Activated T-cell treated with anti-CD3 and anti-CD28 coated beads, Interleukin-2, amount 50 U/mL, for 72 hours (primary cell): ENCODE results near the gene PSMD2. TPM values are rescaled to one million over a fixed set of nuclear protein-coding genes. Genes with fewer than 3 reads are reported as not detected.
"Not testable (repeated sequence)": the region's sequence is repeated elsewhere in the genome, so short reads cannot be mapped to it uniquely, and the experiment has no call there.

Experiments
- ATAC-seq, 2 donors: fragments of 150-1000 bp; cut with Tn5 transposase; replicated peaks in 1 of 2; 2 replicates each; pipeline ENCODE4 v1.10.0; 2021; ENCODE audit warnings: moderate library complexity in 2 of 2, mild to moderate bottlenecking in 1 of 2
- DNase-seq, 2 donors: peaks; one replicate each; pipeline ENCODE4 v3.0.0; 2021 to 2022; ENCODE audit warnings: mixed read lengths in 1 of 2
- H3K27ac Mint-ChIP-seq: one replicate; pipeline ENCODE4 v1.8.0; 2022; ENCODE audit warnings: mild to moderate bottlenecking, moderate library complexity, mixed read lengths
- H3K27me3 Mint-ChIP-seq: one replicate; pipeline ENCODE4 v1.8.0; 2022; ENCODE audit warnings: low read depth, mixed read lengths
- H3K36me3 Mint-ChIP-seq, 2 donors: one replicate each; pipeline ENCODE4 v1.8.0; 2022; ENCODE audit warnings: mixed read lengths in 2 of 2, mild to moderate bottlenecking in 1 of 2; ENCODE audit not compliant: insufficient read depth in 2 of 2
- H3K4me1 Mint-ChIP-seq: one replicate; pipeline ENCODE4 v1.8.0; 2022; ENCODE audit warnings: low read depth, mixed read lengths
- H3K4me3 Mint-ChIP-seq, 2 donors: one replicate each; pipeline ENCODE4 v1.8.0; 2022; ENCODE audit warnings: mild to moderate bottlenecking in 2 of 2, mixed read lengths in 2 of 2, moderate library complexity in 2 of 2
- H3K9me3 Mint-ChIP-seq, 2 donors: one replicate each; pipeline ENCODE4 v1.8.0; 2022; ENCODE audit warnings: mixed read lengths in 2 of 2
- total RNA-seq, 2 donors: library from RNA; stranded (reverse); gene quantifications; one replicate each; pipeline ENCODE4 v1.2.3, GENCODE V29; 2022

Gene PSMD2
- total RNA-seq, 2 donors from 2014 or later, result 169 to 184 TPM

DNA sequence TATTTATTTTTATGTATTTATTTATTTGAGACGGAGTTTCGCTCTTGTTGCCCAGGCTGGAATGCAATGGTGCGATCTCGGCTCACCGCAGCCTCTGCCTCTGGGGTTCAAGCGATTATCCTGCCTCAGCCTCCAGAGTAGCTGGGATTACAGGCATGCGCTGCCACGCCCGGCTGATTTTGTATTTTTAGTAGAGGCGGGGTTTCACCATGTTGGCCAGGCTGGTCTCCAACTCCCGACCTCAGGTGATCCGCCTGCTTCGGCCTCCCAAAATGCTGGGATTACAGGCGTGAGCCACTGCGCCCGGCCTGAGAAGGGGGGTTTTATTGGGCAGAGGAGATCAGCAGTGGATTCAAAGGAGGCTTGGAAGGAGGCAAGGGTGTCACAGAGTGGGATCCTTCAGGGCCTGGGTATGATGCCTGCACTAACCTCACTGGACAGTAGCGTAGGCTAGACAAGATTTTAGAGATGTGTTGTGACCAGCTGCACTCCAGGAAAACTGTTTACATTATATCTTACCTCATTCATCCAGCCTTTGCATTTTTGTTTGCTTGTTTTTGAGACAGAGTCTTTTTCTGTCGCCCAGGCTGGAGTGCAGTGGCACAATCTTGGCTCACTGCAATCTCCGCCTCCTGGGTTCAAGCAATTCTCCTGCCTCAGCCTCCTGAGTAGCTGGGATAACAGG, 40.6 kb downstream of the PSMD2 start:
- ATAC-seq, DNase-seq, H3K9me3 Mint-ChIP-seq, H3K27ac Mint-ChIP-seq, H3K36me3 Mint-ChIP-seq, H3K27me3 Mint-ChIP-seq, H3K4me3 Mint-ChIP-seq: not testable (repeated sequence)
- H3K4me1 Mint-ChIP-seq, result peaks cover 31% of the 10 kb centered on the region

DNA sequence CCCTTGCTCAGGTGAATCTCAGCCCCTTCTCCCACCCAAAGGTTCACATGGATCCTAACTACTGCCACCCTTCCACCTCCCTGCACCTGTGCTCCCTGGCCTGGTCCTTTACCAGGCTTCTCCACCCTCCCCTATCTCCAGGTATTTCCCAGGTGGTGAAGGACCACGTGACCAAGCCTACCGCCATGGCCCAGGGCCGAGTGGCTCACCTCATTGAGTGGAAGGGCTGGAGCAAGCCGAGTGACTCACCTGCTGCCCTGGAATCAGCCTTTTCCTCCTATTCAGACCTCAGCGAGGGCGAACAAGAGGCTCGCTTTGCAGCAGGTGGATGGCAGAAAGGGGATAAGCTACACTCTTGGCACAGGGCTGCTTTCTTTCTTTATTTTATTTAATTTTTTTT, 42.9 kb downstream of the PSMD2 start:
- Mint-ChIP-seq H3K36me3 (peaks cover 0 to 1% of the 10 kb centered on the region in 2 donors), H3K27ac (no peak overlapping the region), H3K27me3 (no peaks in the 10 kb centered on the region), H3K9me3 (no peaks in the 10 kb centered on the region), H3K4me1 (peaks cover 15% of the 10 kb centered on the region), H3K4me3 (no peak overlapping the region)
- DNase-seq (no peak), ATAC-seq (no peak)

DNA sequence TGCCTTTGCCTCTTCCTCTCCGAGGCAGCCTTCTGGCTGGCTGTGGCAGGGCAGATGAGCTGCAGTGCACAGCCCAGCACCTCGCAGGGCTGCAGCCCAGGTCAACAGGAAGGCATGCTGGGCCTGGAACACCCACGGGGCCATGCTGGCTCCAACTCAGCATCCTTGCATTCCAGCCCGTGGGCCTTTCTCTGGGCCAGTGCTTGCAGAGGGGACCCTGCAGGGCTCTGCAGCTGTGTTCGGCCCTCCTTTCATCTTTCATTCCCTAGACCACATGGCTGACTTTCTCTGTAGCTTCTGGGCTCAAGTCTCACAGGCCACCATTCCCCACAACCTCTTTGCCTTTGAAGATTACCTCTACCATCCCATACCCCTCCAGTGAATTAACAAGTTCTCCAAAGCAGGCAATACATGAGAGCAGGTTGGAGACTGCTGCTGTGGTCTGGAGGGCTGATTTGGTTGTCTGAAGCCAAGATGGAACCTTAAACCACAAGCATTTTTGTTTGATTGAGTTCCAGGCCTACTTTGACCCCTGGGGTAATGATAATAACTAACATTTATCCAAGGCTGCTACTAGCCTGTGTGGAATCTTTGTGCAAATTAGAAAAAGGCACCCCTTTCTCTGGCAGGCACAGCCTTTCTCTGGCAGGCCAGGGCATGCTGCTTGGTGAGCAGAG, 44.3 kb downstream of the PSMD2 start:
- Mint-ChIP-seq H3K36me3 (peaks cover 0 to 1% of the 10 kb centered on the region in 2 donors), H3K4me3 (no peak overlapping the region), H3K27me3 (no peaks in the 10 kb centered on the region), H3K27ac (no peak overlapping the region), H3K4me1 (peaks cover 5% of the 10 kb centered on the region), H3K9me3 (no peaks in the 10 kb centered on the region)
- ATAC-seq, result no peak
- DNase-seq, result no peak

DNA sequence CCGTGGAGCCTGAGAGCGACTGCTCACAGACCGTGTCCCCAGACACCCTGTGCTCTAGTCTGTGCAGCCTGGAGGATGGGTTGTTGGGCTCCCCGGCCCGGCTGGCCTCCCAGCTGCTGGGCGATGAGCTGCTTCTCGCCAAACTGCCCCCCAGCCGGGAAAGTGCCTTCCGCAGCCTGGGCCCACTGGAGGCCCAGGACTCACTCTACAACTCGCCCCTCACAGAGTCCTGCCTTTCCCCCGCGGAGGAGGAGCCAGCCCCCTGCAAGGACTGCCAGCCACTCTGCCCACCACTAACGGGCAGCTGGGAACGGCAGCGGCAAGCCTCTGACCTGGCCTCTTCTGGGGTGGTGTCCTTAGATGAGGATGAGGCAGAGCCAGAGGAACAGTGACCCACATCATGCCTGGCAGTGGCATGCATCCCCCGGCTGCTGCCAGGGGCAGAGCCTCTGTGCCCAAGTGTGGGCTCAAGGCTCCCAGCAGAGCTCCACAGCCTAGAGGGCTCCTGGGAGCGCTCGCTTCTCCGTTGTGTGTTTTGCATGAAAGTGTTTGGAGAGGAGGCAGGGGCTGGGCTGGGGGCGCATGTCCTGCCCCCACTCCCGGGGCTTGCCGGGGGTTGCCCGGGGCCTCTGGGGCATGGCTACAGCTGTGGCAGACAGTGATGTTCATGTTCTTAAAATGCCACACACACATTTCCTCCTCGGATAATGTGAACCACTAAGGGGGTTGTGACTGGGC, 45.7 kb downstream of the PSMD2 start:
- ATAC-seq, result no peak
- Mint-ChIP-seq H3K4me3 (no peak overlapping the region), H3K27ac (no peak overlapping the region), H3K9me3 (no peaks in the 10 kb centered on the region), H3K27me3 (no peaks in the 10 kb centered on the region), H3K4me1 (peaks cover 5% of the 10 kb centered on the region), H3K36me3 (peaks cover 0 to 1% of the 10 kb centered on the region in 2 donors)
- DNase-seq, result no peak

- peaks cover 5% of the 10 kb centered on the region for H3K4me1 Mint-ChIP-seq
- no peak overlapping the region for H3K4me3 Mint-ChIP-seq
- no peak overlapping the region for H3K27ac Mint-ChIP-seq
- no peaks in the 10 kb centered on the region for H3K9me3 Mint-ChIP-seq
- peak in 1 of 2 donors; percentile 29 for ATAC-seq
- DNase-seq, result no peak
- peaks cover 0 to 1% of the 10 kb centered on the region in 2 donors for H3K36me3 Mint-ChIP-seq
- H3K27me3 Mint-ChIP-seq, result no peaks in the 10 kb centered on the region
Observed at GRCh38 chr3:184345317-184346144, 46.5 kb downstream of the PSMD2 start.

DNA sequence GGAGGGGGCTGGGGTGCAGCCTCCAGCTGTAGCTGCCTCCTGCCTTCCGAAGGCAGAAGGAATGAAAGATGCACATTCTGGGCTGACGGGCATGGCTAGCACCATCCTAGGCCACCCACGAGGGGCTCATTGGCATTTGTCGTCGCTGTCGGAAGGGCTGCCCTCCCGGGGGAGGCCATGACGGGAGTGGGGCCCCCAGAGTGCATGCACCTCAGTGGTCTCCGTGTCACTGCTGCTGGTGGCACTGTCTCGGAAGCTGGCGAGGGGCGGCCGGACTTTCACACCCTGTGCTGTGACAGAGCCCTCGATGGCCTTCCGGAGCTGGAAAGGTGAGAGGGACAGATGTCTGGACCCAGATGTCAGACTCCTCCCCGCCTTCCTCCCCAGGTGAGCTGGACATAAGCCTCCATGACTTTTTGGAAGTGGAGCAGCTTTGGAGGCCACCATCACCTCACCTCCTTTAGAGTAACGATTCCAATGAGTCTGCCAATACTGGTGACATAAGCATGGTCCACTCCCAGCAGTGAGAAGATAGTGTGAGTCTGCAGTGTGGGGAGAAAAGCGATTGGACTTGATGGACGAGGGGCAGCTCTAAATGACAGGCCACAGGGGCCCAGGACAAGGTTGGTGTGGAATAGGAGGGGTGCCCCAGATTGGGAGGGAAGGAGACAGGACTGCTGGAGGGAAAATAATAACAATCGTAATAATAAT, 47.6 kb downstream of the PSMD2 start:
- no peak overlapping the region for H3K4me3 Mint-ChIP-seq
- no peaks in the 10 kb centered on the region for H3K27me3 Mint-ChIP-seq
- peaks cover 0 to 1% of the 10 kb centered on the region in 2 donors for H3K36me3 Mint-ChIP-seq
- ATAC-seq (no peak), DNase-seq (no peak)
- peaks cover 5% of the 10 kb centered on the region for H3K4me1 Mint-ChIP-seq
- no peaks in the 10 kb centered on the region for H3K9me3 Mint-ChIP-seq
- no peak overlapping the region for H3K27ac Mint-ChIP-seq

DNA sequence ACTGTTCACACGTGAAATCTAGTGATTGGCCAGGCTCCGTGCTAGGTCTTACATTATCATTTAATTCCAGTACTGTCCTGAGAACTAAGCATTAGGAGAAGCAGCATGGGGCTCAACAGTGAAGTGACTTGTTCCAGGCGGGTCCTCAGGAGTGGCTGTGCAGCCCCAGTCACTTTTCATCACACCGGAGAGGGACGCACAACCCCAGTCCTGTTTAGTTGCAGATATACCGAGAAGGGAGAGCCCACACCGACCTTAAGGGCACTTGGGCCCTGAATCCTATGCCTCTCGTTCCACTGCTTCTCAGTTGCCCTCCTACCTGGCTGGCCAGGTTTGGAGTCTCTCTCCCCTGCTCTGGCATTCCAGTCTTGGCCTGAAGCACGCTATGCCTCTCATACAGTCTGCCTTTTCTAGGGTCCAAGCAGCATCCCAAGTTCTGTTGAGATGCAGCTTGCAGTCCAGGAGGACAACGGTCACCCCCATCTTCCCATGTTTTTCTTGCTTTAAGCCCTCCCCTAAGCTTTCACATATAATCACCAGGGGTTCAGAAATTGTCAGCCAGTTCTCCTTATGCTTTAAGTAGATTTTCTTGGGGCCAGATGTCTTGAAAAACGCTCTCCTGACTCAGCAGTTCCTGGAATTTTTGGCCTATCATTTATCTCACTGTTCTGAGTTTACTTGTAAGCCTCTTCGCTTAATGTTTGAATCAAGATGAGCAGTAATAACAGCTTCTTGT, 48.4 kb downstream of the PSMD2 start:
- no peaks in the 10 kb centered on the region for H3K9me3 Mint-ChIP-seq
- no peak for DNase-seq
- H3K4me3 Mint-ChIP-seq, result no peak overlapping the region
- H3K27ac Mint-ChIP-seq, result no peak overlapping the region
- H3K4me1 Mint-ChIP-seq, result peaks cover 5% of the 10 kb centered on the region
- H3K36me3 Mint-ChIP-seq, result peaks cover 0 to 1% of the 10 kb centered on the region in 2 donors
- H3K27me3 Mint-ChIP-seq, result no peaks in the 10 kb centered on the region
- no peak for ATAC-seq

GRCh38 chr3:184348057-184348382, 49.0 kb downstream of the PSMD2 start:
- H3K27ac Mint-ChIP-seq, result no peak overlapping the region
- H3K9me3 Mint-ChIP-seq, result no peaks in the 10 kb centered on the region
- ATAC-seq (no peak), DNase-seq (no peak)
- peaks cover 5% of the 10 kb centered on the region for H3K4me1 Mint-ChIP-seq
- no peaks in the 10 kb centered on the region for H3K27me3 Mint-ChIP-seq
- no peak overlapping the region for H3K4me3 Mint-ChIP-seq
- H3K36me3 Mint-ChIP-seq, result peaks cover 0 to 1% of the 10 kb centered on the region in 2 donors

GRCh38 chr3:184349563-184350470, 50.8 kb downstream of the PSMD2 start:
- DNase-seq, result no peak
- no peak overlapping the region for H3K4me3 Mint-ChIP-seq
- peaks cover 0 to 1% of the 10 kb centered on the region in 2 donors for H3K36me3 Mint-ChIP-seq
- no peaks in the 10 kb centered on the region for H3K9me3 Mint-ChIP-seq
- peaks cover 5% of the 10 kb centered on the region for H3K4me1 Mint-ChIP-seq
- no peaks in the 10 kb centered on the region for H3K27me3 Mint-ChIP-seq
- peak overlapping the region; percentile 25 for H3K27ac Mint-ChIP-seq
- ATAC-seq, result no peak

DNA sequence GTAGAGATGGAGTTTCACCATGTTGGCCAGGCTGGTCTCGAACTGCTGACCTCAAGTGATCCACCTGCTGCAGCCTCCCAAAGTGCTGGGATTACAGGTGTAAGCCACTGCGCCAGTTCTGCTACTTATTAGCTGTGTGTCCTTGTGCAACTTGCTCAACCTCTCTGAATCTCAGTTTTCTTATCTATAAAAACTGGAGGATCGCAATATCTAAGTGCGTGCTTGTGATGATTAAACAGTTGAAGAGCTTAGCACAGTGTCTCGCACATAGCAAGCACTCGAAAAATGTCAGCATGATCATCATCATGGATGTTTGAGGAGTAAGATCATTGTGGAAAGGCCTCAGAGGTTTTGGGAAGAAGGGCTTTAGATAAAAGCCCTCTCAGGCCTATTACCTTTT, 51.6 kb downstream of the PSMD2 start:
- Mint-ChIP-seq H3K27ac (no peak overlapping the region), H3K27me3 (no peaks in the 10 kb centered on the region), H3K4me3 (no peak overlapping the region), H3K4me1 (peaks cover 5% of the 10 kb centered on the region), H3K9me3 (no peaks in the 10 kb centered on the region), H3K36me3 (no peaks in the 10 kb centered on the region)
- DNase-seq (no peak), ATAC-seq (no peak)

DNA sequence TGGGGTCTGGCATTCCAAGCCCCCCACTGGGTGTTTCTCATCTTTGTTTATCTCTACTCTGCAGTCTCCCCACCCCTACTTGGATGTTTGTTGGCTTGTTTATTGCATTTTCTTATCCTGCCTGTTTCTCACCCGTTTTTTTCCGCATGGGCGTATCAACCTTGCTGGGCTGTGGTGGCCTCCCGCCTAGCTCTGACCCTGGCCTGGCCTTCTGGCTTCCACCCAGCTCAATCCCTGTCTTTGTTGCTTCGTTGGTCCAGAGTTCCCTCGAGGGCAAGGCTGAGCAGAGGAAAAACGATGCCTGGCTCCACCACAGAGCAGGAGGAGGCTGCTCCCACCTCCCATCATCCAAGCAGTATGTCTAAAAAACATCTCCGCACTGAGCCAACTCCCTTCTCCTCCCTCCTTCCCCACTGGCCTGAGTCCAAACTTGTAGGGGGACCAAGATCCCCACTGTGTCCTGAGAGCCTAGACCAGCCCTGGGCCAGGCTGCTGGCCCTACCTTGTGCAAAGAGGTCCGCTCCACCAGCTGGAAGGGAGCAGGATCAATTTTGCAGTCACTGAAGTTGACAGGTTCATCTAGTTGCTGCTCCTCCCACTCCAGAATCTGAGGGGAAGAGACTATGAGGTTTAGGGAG, 52.6 kb downstream of the PSMD2 start:
- Mint-ChIP-seq H3K36me3 (no peaks in the 10 kb centered on the region), H3K27me3 (no peaks in the 10 kb centered on the region)

More for the DNA sequence above, 52.6 kb downstream of the PSMD2 start:
- peaks cover 5% of the 10 kb centered on the region for H3K4me1 Mint-ChIP-seq
- no peak for DNase-seq
- ATAC-seq, result no peak
- no peak overlapping the region for H3K4me3 Mint-ChIP-seq
- no peak overlapping the region for H3K27ac Mint-ChIP-seq
- no peaks in the 10 kb centered on the region for H3K9me3 Mint-ChIP-seq
